Measurements from ENCODE around the gene TMEM117. TPM values are rescaled to one million over a fixed set of nuclear protein-coding genes. Genes with fewer than 3 reads are reported as not detected.

The TMEM117 gene
- total and polyA plus RNA-seq, 2 experiments from 2014 or later: 18.0 to 21.0 TPM

DNA sequence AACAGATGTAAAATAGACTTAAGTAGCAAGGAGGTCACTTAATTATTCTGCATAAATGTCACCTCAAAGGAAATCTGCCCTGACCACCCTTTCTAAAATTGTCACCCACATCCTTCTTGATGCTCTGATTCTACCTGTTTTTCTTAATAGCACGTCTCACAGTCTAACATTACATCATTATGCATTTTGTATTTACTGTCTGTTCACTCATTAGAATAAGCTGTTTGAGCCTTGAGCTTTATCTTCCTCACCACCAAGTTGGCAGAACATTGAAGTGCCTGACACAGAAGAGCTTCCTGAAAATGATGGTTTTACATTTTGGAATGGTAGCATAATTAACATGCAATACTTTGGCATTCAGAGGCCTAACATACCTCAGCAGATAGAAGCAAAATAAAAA lies 8.8 kb upstream of the TMEM117 start:
- H3K4me3 ChIP-seq: no peak overlapping the region
- H3K36me3 ChIP-seq: no peaks in the 10 kb centered on the region
- H3K4me1 ChIP-seq (ENCODE audit: low read depth): no peaks in the 10 kb centered on the region
- H3K9me3 ChIP-seq (ENCODE audit: low read depth): no peaks in the 10 kb centered on the region
- no peak for TF ChIP-seq CTCF (IDR thresholded peaks at IDR 0.05; ENCODE audit: low read depth, low read length)
- DNase-seq (ENCODE audit: low read depth in 1 of 2, low spot score in 1 of 2): peak in 1 of 2 donors; percentile 34
- H3K27ac ChIP-seq: no peak overlapping the region
- H3K27me3 ChIP-seq: no peaks in the 10 kb centered on the region

GRCh38 chr12:43832463-43833168 lies 3.3 kb upstream of the TMEM117 start:
- H3K9me3 ChIP-seq (ENCODE audit: low read depth): no peaks in the 10 kb centered on the region
- H3K27ac ChIP-seq: no peak overlapping the region
- H3K27me3 ChIP-seq: peaks cover 21% of the 10 kb centered on the region
- no peaks in the 10 kb centered on the region for H3K36me3 ChIP-seq
- TF ChIP-seq CTCF (IDR thresholded peaks at IDR 0.05; ENCODE audit: low read depth, low read length): no peak
- H3K4me3 ChIP-seq: no peak overlapping the region
- DNase-seq (ENCODE audit: low read depth in 1 of 2, low spot score in 1 of 2): no peak
- no peaks in the 10 kb centered on the region for H3K4me1 ChIP-seq (ENCODE audit: low read depth)

GRCh38 chr12:43835264-43835655 lies 621 bp upstream of the TMEM117 start:
- Histone ChIP-seq H3K36me3 (no peaks in the 10 kb centered on the region), H3K4me1 (ENCODE audit: low read depth) (no peaks in the 10 kb centered on the region), H3K9me3 (ENCODE audit: low read depth) (no peaks in the 10 kb centered on the region), H3K27me3 (peaks cover 25% of the 10 kb centered on the region), H3K27ac (no peak overlapping the region), H3K4me3 (peak overlapping the region; percentile 72)
- no peak for TF ChIP-seq CTCF (IDR thresholded peaks at IDR 0.05; ENCODE audit: low read depth, low read length)
- no peak for DNase-seq (ENCODE audit: low read depth in 1 of 2, low spot score in 1 of 2)

GRCh38 chr12:43836475-43836989 lies 651 bp downstream of the TMEM117 start:
- DNase-seq (ENCODE audit: low read depth in 1 of 2, low spot score in 1 of 2): peak in 1 of 2 donors; percentile 51
- Histone ChIP-seq H3K9me3 (ENCODE audit: low read depth) (no peaks in the 10 kb centered on the region), H3K36me3 (no peaks in the 10 kb centered on the region), H3K4me1 (ENCODE audit: low read depth) (no peaks in the 10 kb centered on the region), H3K27me3 (peaks cover 27% of the 10 kb centered on the region), H3K27ac (peak overlapping the region; percentile 94), H3K4me3 (peak overlapping the region; percentile 72)
- TF ChIP-seq CTCF (IDR thresholded peaks at IDR 0.05; ENCODE audit: low read depth, low read length): no peak

- Histone ChIP-seq H3K4me1 (ENCODE audit: low read depth) (no peaks in the 10 kb centered on the region), H3K9me3 (ENCODE audit: low read depth) (no peaks in the 10 kb centered on the region), H3K36me3 (no peaks in the 10 kb centered on the region), H3K27ac (no peak overlapping the region), H3K4me3 (no peak overlapping the region), H3K27me3 (peaks cover 6% of the 10 kb centered on the region)
- no peak for DNase-seq (ENCODE audit: low read depth in 1 of 2, low spot score in 1 of 2)
- no peak for TF ChIP-seq CTCF (IDR thresholded peaks at IDR 0.05; ENCODE audit: low read depth, low read length)
These were observed 4.5 kb downstream of the TMEM117 start for GRCh38 chr12:43840338-43840737.

Measured in cardiac muscle cell (in vitro differentiated cells and primary cell).